Hepatocyte (in vitro differentiated cells): ENCODE measurements around the gene ZNRF1. TPM values are rescaled to one million over a fixed set of nuclear protein-coding genes. Genes with fewer than 3 reads are reported as not detected.

Source experiments
- DNase-seq: peaks from one replicate; pipeline ENCODE4 v3.0.0-alpha.2; 2016; ENCODE audit warnings: low spot score
- H2AFZ ChIP-seq: fragments of 200-600 bp; sonication (generic); 2 replicates; pipeline ENCODE4 v1.6.0; 2016; ENCODE audit warnings: antibody characterized with exemption, mild to moderate bottlenecking
- H3K27ac ChIP-seq: fragments of 200-600 bp; sonication (generic); 2 replicates; pipeline ENCODE4 v1.5.1; 2016; ENCODE audit warnings: mild to moderate bottlenecking
- H3K27me3 ChIP-seq: fragments of 200-600 bp; sonication (generic); 2 replicates; pipeline ENCODE4 v1.6.1; 2016
- H3K36me3 ChIP-seq: fragments of 200-600 bp; sonication (generic); replicated peaks from 2 replicates; pipeline ENCODE4 v1.5.1; 2016; ENCODE audit warnings: low read depth; ENCODE audit not compliant: insufficient read depth
- H3K4me1 ChIP-seq: fragments of 200-600 bp; sonication (generic); 2 replicates; pipeline ENCODE4 v1.5.1; 2016; ENCODE audit warnings: mild to moderate bottlenecking, moderate library complexity; ENCODE audit not compliant: insufficient read depth
- H3K4me2 ChIP-seq: fragments of 200-600 bp; sonication (generic); 2 replicates; pipeline ENCODE4 v1.6.0; 2016
- H3K4me3 ChIP-seq: fragments of 200-600 bp; sonication (generic); 2 replicates; pipeline ENCODE4 v1.5.1; 2016; ENCODE audit warnings: mild to moderate bottlenecking
- H3K79me2 ChIP-seq: fragments of 200-600 bp; sonication (generic); 2 replicates; pipeline ENCODE4 v1.6.0; 2017; ENCODE audit warnings: mild to moderate bottlenecking
- H3K9me2 ChIP-seq: fragments of 200-600 bp; sonication (generic); replicated peaks from 2 replicates; pipeline ENCODE4 v1.6.0; 2017; ENCODE audit warnings: mild to moderate bottlenecking; ENCODE audit not compliant: insufficient read depth
- H3K9me3 ChIP-seq: fragments of 200-600 bp; sonication (generic); 2 replicates; pipeline ENCODE4 v1.5.1; 2016; ENCODE audit warnings: low read depth, mild to moderate bottlenecking
- H4K20me1 ChIP-seq: fragments of 200-600 bp; sonication (generic); 2 replicates; pipeline ENCODE4 v1.6.0; 2016; ENCODE audit warnings: mild to moderate bottlenecking; ENCODE audit not compliant: insufficient read depth, poor library complexity, severe bottlenecking
- EZH2 ChIP-seq: fragments of 200-600 bp; sonication (generic); IDR thresholded peaks from 2 replicates; pipeline ENCODE4 v1.6.1; 2016; ENCODE audit warnings: antibody characterized with exemption, mild to moderate bottlenecking, borderline replicate concordance
- EZH2phosphoT487 ChIP-seq: fragments of 200-600 bp; sonication (generic); IDR thresholded peaks from one replicate; pipeline ENCODE4 v1.6.1; 2018; ENCODE audit warnings: antibody characterized with exemption, mild to moderate bottlenecking, low read depth, moderate library complexity; ENCODE audit not compliant: unreplicated experiment, severe bottlenecking
- WGBS: methylation state at CpG from one replicate; pipeline ENCODE4 v1.1.6; 2016; ENCODE audit warnings: low lambda C conversion rate; ENCODE audit errors: missing lambda C conversion rate; 5-methylcytosine and 5-hydroxymethylcytosine counted together
- polyA plus RNA-seq: library from polyadenylated mRNA; unstranded; fragments of >200 nt; fragmentation: Nextera tagmentation; extraction: Ambion mirVana; gene quantifications from 2 replicates; pipeline ENCODE4 v1.2.1, GENCODE V29; 2016
- total RNA-seq: library from RNA; depleted of rRNA; stranded (reverse); fragments of >200 nt; gene quantifications from 2 replicates; pipeline ENCODE4 v1.2.3, GENCODE V29; 2014
- TF ChIP-seq, protein P1 (sequence below): fragments of 200-600 bp; sonication (generic); IDR thresholded peaks from 2 replicates; pipeline ENCODE4 v1.5.1; 2016; ENCODE audit warnings: antibody characterized with exemption, mild to moderate bottlenecking; ENCODE audit not compliant: poor library complexity

ZNRF1 gene
- total and polyA plus RNA-seq, 2 experiments from 2014 or later: 23.0 to 46.5 TPM

DNA sequence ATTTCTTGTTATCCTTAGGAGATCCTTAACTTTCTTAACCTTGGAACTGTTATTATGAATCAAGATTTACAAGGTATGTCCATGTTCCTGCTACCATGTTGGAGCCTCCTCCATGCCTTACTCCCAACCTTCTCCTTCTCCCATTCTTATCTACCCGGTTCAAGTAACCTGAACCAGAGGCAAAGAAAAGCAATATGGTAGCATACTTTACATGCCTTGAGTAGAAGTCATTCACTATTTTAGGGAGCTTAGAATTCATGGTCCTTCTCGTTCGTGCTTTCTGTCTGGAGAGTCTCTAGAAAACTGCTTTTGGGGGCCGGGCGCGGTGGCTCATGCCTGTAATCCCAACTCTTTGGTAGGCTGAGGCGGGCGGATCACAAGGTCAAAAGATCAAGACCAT, 80.1 kb downstream of the ZNRF1 start:
- TF ChIP-seq, protein P1, sequence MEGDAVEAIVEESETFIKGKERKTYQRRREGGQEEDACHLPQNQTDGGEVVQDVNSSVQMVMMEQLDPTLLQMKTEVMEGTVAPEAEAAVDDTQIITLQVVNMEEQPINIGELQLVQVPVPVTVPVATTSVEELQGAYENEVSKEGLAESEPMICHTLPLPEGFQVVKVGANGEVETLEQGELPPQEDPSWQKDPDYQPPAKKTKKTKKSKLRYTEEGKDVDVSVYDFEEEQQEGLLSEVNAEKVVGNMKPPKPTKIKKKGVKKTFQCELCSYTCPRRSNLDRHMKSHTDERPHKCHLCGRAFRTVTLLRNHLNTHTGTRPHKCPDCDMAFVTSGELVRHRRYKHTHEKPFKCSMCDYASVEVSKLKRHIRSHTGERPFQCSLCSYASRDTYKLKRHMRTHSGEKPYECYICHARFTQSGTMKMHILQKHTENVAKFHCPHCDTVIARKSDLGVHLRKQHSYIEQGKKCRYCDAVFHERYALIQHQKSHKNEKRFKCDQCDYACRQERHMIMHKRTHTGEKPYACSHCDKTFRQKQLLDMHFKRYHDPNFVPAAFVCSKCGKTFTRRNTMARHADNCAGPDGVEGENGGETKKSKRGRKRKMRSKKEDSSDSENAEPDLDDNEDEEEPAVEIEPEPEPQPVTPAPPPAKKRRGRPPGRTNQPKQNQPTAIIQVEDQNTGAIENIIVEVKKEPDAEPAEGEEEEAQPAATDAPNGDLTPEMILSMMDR: no peak
- TF ChIP-seq EZH2: no peak
- TF ChIP-seq EZH2phosphoT487: no peak
- no peaks in the 10 kb centered on the region for H3K36me3 ChIP-seq
- H3K4me2 ChIP-seq: no peak overlapping the region
- no peaks in the 10 kb centered on the region for H3K9me3 ChIP-seq
- no peaks in the 10 kb centered on the region for H3K4me1 ChIP-seq
- no peak overlapping the region for H2AFZ ChIP-seq
- peaks cover 100% of the 10 kb centered on the region for H3K79me2 ChIP-seq
- WGBS: 88% methylated on average over 8 of the region's 8 CpGs
- no peak for DNase-seq
- no peaks in the 10 kb centered on the region for H3K9me2 ChIP-seq
- H3K27me3 ChIP-seq: no peaks in the 10 kb centered on the region
- peaks cover 28% of the 10 kb centered on the region for H4K20me1 ChIP-seq
- no peak overlapping the region for H3K27ac ChIP-seq
- H3K4me3 ChIP-seq: no peak overlapping the region

DNA sequence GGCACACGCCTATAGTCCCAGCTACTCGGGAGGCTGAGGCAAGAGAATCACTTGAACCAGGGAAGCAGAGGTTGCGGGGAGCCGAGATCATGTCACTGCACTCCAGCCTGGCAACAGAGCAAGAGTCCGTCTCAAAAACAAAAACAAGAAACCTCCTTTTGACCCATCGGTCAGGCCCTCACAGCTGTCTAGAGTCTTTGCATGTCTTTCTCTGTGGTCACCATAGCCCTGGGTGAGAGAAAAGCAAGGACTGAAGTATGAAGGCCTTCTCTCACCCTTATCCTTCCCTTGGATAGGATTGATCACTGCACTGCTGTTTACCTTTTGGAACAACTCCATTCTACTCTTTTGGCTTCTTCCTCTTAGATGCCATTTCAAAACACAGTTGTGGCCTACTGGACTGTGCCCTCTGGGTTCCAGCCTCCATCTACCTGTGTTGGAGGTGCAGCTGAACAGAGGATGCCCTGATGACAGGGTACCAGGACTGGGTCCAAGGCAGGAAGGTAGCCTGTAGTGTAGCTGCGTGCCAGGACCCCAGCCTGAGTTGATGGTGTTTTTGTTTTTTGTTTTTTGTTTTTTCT, 80.6 kb downstream of the ZNRF1 start:
- peaks cover 100% of the 10 kb centered on the region for H3K79me2 ChIP-seq
- no peaks in the 10 kb centered on the region for H3K9me3 ChIP-seq
- no peak overlapping the region for H3K4me3 ChIP-seq
- peaks cover 26% of the 10 kb centered on the region for H4K20me1 ChIP-seq
- TF ChIP-seq EZH2phosphoT487 (no peak), EZH2 (no peak)
- TF ChIP-seq, protein P1: no peak
- over 99% methylated on average over 7 of the region's 7 CpGs for WGBS
- no peak overlapping the region for H3K4me2 ChIP-seq
- no peak overlapping the region for H3K27ac ChIP-seq
- H2AFZ ChIP-seq: no peak overlapping the region
- DNase-seq: no peak
- H3K9me2 ChIP-seq: no peaks in the 10 kb centered on the region
- no peaks in the 10 kb centered on the region for H3K36me3 ChIP-seq
- no peaks in the 10 kb centered on the region for H3K4me1 ChIP-seq
- H3K27me3 ChIP-seq: no peaks in the 10 kb centered on the region

DNA sequence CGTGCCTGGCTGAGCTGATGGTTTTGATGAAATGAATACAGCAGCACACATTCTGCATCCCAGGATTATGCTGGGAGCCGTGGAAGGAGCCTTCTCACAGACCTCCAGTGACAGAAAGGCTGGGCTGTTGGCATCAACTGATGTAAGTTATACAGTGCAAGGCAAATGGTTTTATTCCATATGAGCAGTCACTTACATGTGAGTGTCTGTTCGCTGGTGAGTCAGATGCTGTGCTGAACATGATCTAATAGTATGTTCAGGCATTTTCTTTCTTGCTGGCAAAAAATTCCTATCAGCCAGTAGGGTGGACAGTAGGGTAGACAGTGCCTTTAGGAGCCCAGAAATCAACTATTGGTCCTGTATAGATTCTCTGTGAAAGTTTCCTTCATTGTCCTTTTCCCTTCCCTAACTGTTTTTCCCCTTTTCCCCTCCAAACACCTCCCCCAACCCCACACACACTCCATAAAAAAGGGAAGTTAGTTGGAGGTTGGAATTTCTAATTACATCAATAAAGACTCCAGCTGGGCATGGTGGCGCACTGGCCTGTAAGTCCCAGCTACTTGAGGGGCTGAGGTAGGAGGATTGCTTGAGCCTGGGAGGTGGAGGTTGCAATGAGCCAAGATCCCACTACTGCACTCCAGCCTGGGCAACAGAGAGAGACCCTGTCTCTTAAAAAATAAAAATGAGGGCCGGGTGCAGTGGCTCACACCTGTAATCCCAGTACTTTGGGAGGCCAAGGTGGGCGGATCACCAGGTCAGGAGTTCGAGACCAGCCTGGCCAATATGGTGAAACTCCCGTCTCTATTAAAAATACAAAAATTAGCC, 81.6 kb downstream of the ZNRF1 start:
- Histone ChIP-seq H3K27me3 (no peaks in the 10 kb centered on the region), H3K36me3 (no peaks in the 10 kb centered on the region), H3K4me2 (no peak overlapping the region), H4K20me1 (peaks cover 22% of the 10 kb centered on the region), H3K9me3 (no peaks in the 10 kb centered on the region), H3K27ac (no peak overlapping the region), H2AFZ (no peak overlapping the region), H3K79me2 (peaks cover 99% of the 10 kb centered on the region), H3K4me1 (no peaks in the 10 kb centered on the region), H3K4me3 (no peak overlapping the region), H3K9me2 (no peaks in the 10 kb centered on the region)
- 92% methylated on average over 8 of the region's 8 CpGs for WGBS
- TF ChIP-seq EZH2phosphoT487 (no peak), EZH2 (no peak)
- TF ChIP-seq, protein P1: no peak
- no peak for DNase-seq
